Measurements from ENCODE around the gene ZNF391.
"Not testable (repeated sequence)": the region's sequence is repeated elsewhere in the genome, so short reads cannot be mapped to it uniquely, and the experiment has no call there.

The ZNF391 gene

GRCh38 chr6:27424851-27425250, 36.3 kb downstream of the ZNF391 start:
- not testable (repeated sequence) for DNase-seq

GRCh38 chr6:27426045-27426620, 37.6 kb downstream of the ZNF391 start:
- no peak for DNase-seq

- DNase-seq = no peak
Measured at GRCh38 chr6:27428502-27428901, 39.9 kb downstream of the ZNF391 start.

GRCh38 chr6:27428966-27429365, 40.4 kb downstream of the ZNF391 start:
- DNase-seq = no peak

GRCh38 chr6:27433714-27434113, 45.2 kb downstream of the ZNF391 start:
- no peak for DNase-seq

GRCh38 chr6:27439371-27439770, 50.8 kb downstream of the ZNF391 start:
- no peak for DNase-seq

GRCh38 chr6:27441001-27441400, 52.4 kb downstream of the ZNF391 start:
- DNase-seq = no peak

GRCh38 chr6:27442932-27443331, 54.4 kb downstream of the ZNF391 start:
- no peak for DNase-seq

- no peak for DNase-seq
Measured at GRCh38 chr6:27448456-27448855, 59.9 kb downstream of the ZNF391 start.

- no peak for DNase-seq
Measured at GRCh38 chr6:27451660-27452390, 63.3 kb downstream of the ZNF391 start.

GRCh38 chr6:27452496-27452897, 63.9 kb downstream of the ZNF391 start:
- no peak for DNase-seq

Data from NCI-H748 treated with DMSO at 0.1 percent for 48 hours (cell line).